Keratinocyte (primary cell): ENCODE data around the gene PYGM. TPM values are rescaled to one million over a fixed set of nuclear protein-coding genes. Genes with fewer than 3 reads are reported as not detected.

Experiments used
- DNase-seq: peaks from one replicate; pipeline ENCODE4 v3.0.0-alpha.2; 2011; ENCODE audit warnings: low read depth, missing footprints, low spot score
- FAIRE-seq: peaks from 2 replicates; lab custom pipeline; 2011; peaks lifted over from hg19 to GRCh38; lab: Jason Lieb, UNC
- H2AFZ ChIP-seq: 2 replicates; pipeline ENCODE4 v1.6.0; 2012; ENCODE audit warnings: low read length, control low read depth, inconsistent platforms; ENCODE audit not compliant: control insufficient read depth
- H3K27ac ChIP-seq: 2 replicates; pipeline ENCODE4 v1.5.1; 2011; ENCODE audit warnings: low read length; ENCODE audit not compliant: control insufficient read depth, insufficient read depth
- H3K27me3 ChIP-seq: 3 replicates; pipeline ENCODE4 v1.6.0; 2011; ENCODE audit warnings: low read length; ENCODE audit not compliant: control insufficient read depth, insufficient read depth; ENCODE audit errors: extremely low read depth
- H3K36me3 ChIP-seq, 2 experiments: 2 replicates in 1 of 2; 3 replicates in 1 of 2; pipeline ENCODE4 v1.5.1; 2011; ENCODE audit warnings: low read length in 2 of 2, mild to moderate bottlenecking in 1 of 2; ENCODE audit not compliant: control insufficient read depth in 2 of 2, insufficient read depth in 2 of 2; ENCODE audit errors: extremely low read depth in 1 of 2
- H3K4me1 ChIP-seq: 3 replicates; pipeline ENCODE4 v1.5.1; 2011; ENCODE audit warnings: low read length; ENCODE audit not compliant: control insufficient read depth, insufficient read depth; ENCODE audit errors: extremely low read depth
- H3K4me2 ChIP-seq: 3 replicates; pipeline ENCODE4 v1.6.0; 2011; ENCODE audit warnings: low read depth, low read length; ENCODE audit not compliant: control insufficient read depth, insufficient read depth; ENCODE audit errors: extremely low read depth
- H3K4me3 ChIP-seq, 3 experiments: fragments of 200-600 bp in 1 of 3; sonication (generic) in 1 of 3; 2 replicates in 2 of 3; 3 replicates in 1 of 3; pipeline ENCODE4 v1.5.1; 2011 to 2016; ENCODE audit warnings: low read length in 3 of 3, mild to moderate bottlenecking in 3 of 3, control low read depth in 2 of 3, inconsistent platforms in 1 of 3, low read depth in 1 of 3, mixed read lengths in 1 of 3, mixed run types in 1 of 3, moderate library complexity in 1 of 3; ENCODE audit not compliant: control insufficient read depth in 2 of 3, insufficient read depth in 2 of 3; ENCODE audit errors: extremely low read depth in 1 of 3
- H3K79me2 ChIP-seq: 2 replicates; pipeline ENCODE4 v1.6.0; 2012; ENCODE audit warnings: low read length; ENCODE audit not compliant: control insufficient read depth, insufficient read depth
- H3K9ac ChIP-seq: 3 replicates; pipeline ENCODE4 v1.6.0; 2011; ENCODE audit warnings: low read length; ENCODE audit not compliant: control insufficient read depth, insufficient read depth; ENCODE audit errors: extremely low read depth
- H3K9me1 ChIP-seq: 3 replicates; pipeline ENCODE4 v1.6.0; 2011; ENCODE audit warnings: low read length; ENCODE audit not compliant: control insufficient read depth, insufficient read depth; ENCODE audit errors: extremely low read depth
- H3K9me3 ChIP-seq: 2 replicates; pipeline ENCODE4 v1.5.1; 2012; ENCODE audit warnings: low read depth, low read length; ENCODE audit not compliant: control insufficient read depth
- H4K20me1 ChIP-seq: 3 replicates; pipeline ENCODE4 v1.6.0; 2011; ENCODE audit warnings: low read length; ENCODE audit not compliant: control insufficient read depth, insufficient read depth; ENCODE audit errors: extremely low read depth
- CTCF ChIP-seq, 3 experiments: IDR thresholded peaks in 1 of 3; conservative IDR thresholded peaks in 1 of 3; optimal IDR thresholded peaks in 1 of 3; 2 replicates in 2 of 3; 3 replicates in 1 of 3; pipeline versions ENCODE3 to v1.5.1; 2011; ENCODE audit warnings: low read length in 3 of 3, mild to moderate bottlenecking in 3 of 3, moderate library complexity in 2 of 3, control low read depth in 1 of 3, inconsistent platforms in 1 of 3; ENCODE audit not compliant: insufficient read depth in 2 of 3; ENCODE audit errors: extremely low read depth in 1 of 3
- EZH2 ChIP-seq: IDR thresholded peaks from one replicate; pipeline ENCODE4 v1.6.1; 2012; ENCODE audit warnings: inconsistent platforms, mild to moderate bottlenecking, low read length, moderate library complexity
- dilution Hi-C: fragments of 300-500 bp; cut with MboI; formaldehyde crosslinking; loops from one replicate; pipeline ENCODE4 v1.7.0; 2020; ENCODE audit warnings: low sequenced_read_pairs; ENCODE audit not compliant: extremely low pct_ligation_motif_present
- polyA plus RNA-seq, 5 experiments: library from polyadenylated mRNA; depleted of rRNA in 3 of 5; stranded (reverse) in 3 of 5; stranded (forward) in 1 of 5; unstranded in 1 of 5; fragments of >200 nt; gene quantifications; 1 replicate in 1 of 5; 2 replicates in 3 of 5; 3 replicates in 1 of 5; pipeline versions ENCODE4 v1.2.1 to v1.2.3, GENCODE V29; 2011 to 2012; ENCODE audit warnings: missing spikeins in 2 of 5, low read depth in 1 of 5, low replicate concordance in 1 of 5

The PYGM gene
- polyA plus RNA-seq, 1 donor (not counting 4 experiments of a cell fraction or from before 2014, with no cell fraction given), result 0.05 TPM

- dilution Hi-C loops, result no loop called here
- Histone ChIP-seq H3K27ac (no peak overlapping the region), H3K79me2 (no peaks in the 10 kb centered on the region), H3K36me3 (no peaks in the 10 kb centered on the region), H3K4me3 (no peak overlapping the region), H4K20me1 (no peaks in the 10 kb centered on the region), H3K9me1 (no peaks in the 10 kb centered on the region), H2AFZ (no peak overlapping the region), H3K4me2 (no peak overlapping the region), H3K9me3 (no peaks in the 10 kb centered on the region), H3K27me3 (peaks cover 9% of the 10 kb centered on the region), H3K9ac (no peak overlapping the region), H3K4me1 (peaks cover 6% of the 10 kb centered on the region)
- TF ChIP-seq CTCF (optimal IDR thresholded peaks at IDR 0.05 in 1 of 3, IDR thresholded peaks at IDR 0.05 in 1 of 3, conservative IDR thresholded peaks at IDR 0.05 in 1 of 3; ENCODE audit: extremely low read depth in 1 of 3, insufficient read depth in 2 of 3, low read length in 3 of 3) (no peak), EZH2 (no peak)
- FAIRE-seq (no peak), DNase-seq (no peak)
These were observed 8.6 kb downstream of the PYGM start for GRCh38 chr11:64751136-64751535.

- Histone ChIP-seq H3K9me3 (no peaks in the 10 kb centered on the region), H3K4me3 (no peak overlapping the region), H2AFZ (no peak overlapping the region), H3K4me2 (no peak overlapping the region), H3K9me1 (no peaks in the 10 kb centered on the region), H3K36me3 (no peaks in the 10 kb centered on the region), H3K79me2 (no peaks in the 10 kb centered on the region), H3K27ac (no peak overlapping the region), H3K9ac (no peak overlapping the region), H3K27me3 (peaks cover 15% of the 10 kb centered on the region), H3K4me1 (peaks cover 7% of the 10 kb centered on the region), H4K20me1 (no peaks in the 10 kb centered on the region)
- no peak for DNase-seq
- no peak for FAIRE-seq
- no peak for TF ChIP-seq EZH2
- TF ChIP-seq CTCF (optimal IDR thresholded peaks at IDR 0.05 in 1 of 3, IDR thresholded peaks at IDR 0.05 in 1 of 3, conservative IDR thresholded peaks at IDR 0.05 in 1 of 3; ENCODE audit: extremely low read depth in 1 of 3, insufficient read depth in 2 of 3, low read length in 3 of 3), result no peak
- dilution Hi-C loops, result no loop called here
These were observed 9.3 kb downstream of the PYGM start for GRCh38 chr11:64750361-64751054.
